GM12878 (cell line): Measurements from ENCODE around the gene DGKB. TPM values are rescaled to one million over a fixed set of nuclear protein-coding genes. Genes with fewer than 3 reads are reported as not detected.

Source experiments
- ATAC-seq: fragments of 200-7000 bp; cut with Tn5 transposase; 3 replicates; pipeline ENCODE4 v1.9.1; 2020; ENCODE audit warnings: mild to moderate bottlenecking, moderate library complexity
- BruUV-seq: library from RNA; stranded (reverse); fragments of 400-500 nt; replicated peaks from 2 replicates; lab custom pipeline; 2021; lab: Mats Ljungman, UMichigan
- CTCF ChIA-PET: fragments of 300-600 bp; sonication (Branson Sonifier 250); formaldehyde crosslinking; extraction: SDS; loops from one replicate; lab custom pipeline; 2021; ENCODE audit warnings: inconsistent platforms; lab: Yijun Ruan, JAX
- POLR2A ChIA-PET: fragments of 350-600 bp; formaldehyde crosslinking; extraction: SDS; loops from one replicate; lab custom pipeline; 2021; ENCODE audit warnings: inconsistent platforms; lab: Charles Lee
- RAD21 ChIA-PET: fragments of 300-600 bp; sonication (Branson Sonifier 250); formaldehyde crosslinking; loops from one replicate; lab custom pipeline; 2023; ENCODE audit warnings: antibody characterized with exemption; ENCODE audit not compliant: unreplicated experiment; lab: Charles Lee
- SMC1A ChIA-PET: fragments of 300-600 bp; sonication (Branson Sonifier 250); formaldehyde crosslinking; loops from one replicate; lab custom pipeline; 2023; ENCODE audit not compliant: unreplicated experiment, uncharacterized antibody; lab: Charles Lee
- DNase-seq: peaks from one replicate; pipeline ENCODE4 v3.0.0-alpha.2; 2011; ENCODE audit warnings: low read depth, low spot score
- FAIRE-seq: peaks from 3 replicates; lab custom pipeline; 2011; peaks lifted over from hg19 to GRCh38; lab: Jason Lieb, UNC
- H2AFZ ChIP-seq: 2 replicates; pipeline ENCODE4 v1.6.0; 2011; ENCODE audit warnings: low read depth, low read length, control low read depth; ENCODE audit not compliant: control insufficient read depth
- H3K27ac ChIP-seq: 2 replicates; pipeline ENCODE4 v1.5.1; 2011; ENCODE audit warnings: control low read depth; ENCODE audit not compliant: control insufficient read depth, insufficient read depth
- H3K27me3 ChIP-seq, 2 experiments: replicated peaks in 1 of 2; 2 replicates each; pipeline versions ENCODE4 v1.6.0 to v1.6.1; 2011; ENCODE audit warnings: low read length in 1 of 2; ENCODE audit not compliant: control insufficient read depth in 2 of 2, insufficient read depth in 2 of 2
- H3K36me3 ChIP-seq, 2 experiments: 2 replicates each; pipeline ENCODE4 v1.5.1; 2011; ENCODE audit warnings: low read length in 1 of 2; ENCODE audit not compliant: control insufficient read depth in 2 of 2, insufficient read depth in 2 of 2
- H3K4me1 ChIP-seq: 2 replicates; pipeline ENCODE4 v1.6.1; 2011; ENCODE audit warnings: mild to moderate bottlenecking, low read length, moderate library complexity, mixed read lengths; ENCODE audit not compliant: control insufficient read depth, insufficient read depth
- H3K4me2 ChIP-seq: 2 replicates; pipeline ENCODE4 v1.6.0; 2011; ENCODE audit warnings: control low read depth; ENCODE audit not compliant: control insufficient read depth, insufficient read depth
- H3K4me3 ChIP-seq: fragments of 200-600 bp; sonication (generic); 2 replicates; pipeline ENCODE4 v1.5.1; 2016
- H3K79me2 ChIP-seq: 2 replicates; pipeline ENCODE4 v1.6.0; 2011; ENCODE audit warnings: low read length; ENCODE audit not compliant: control insufficient read depth, insufficient read depth
- H3K9ac ChIP-seq: 2 replicates; pipeline ENCODE4 v1.8.0; 2011; ENCODE audit warnings: low read length, control low read depth, mixed read lengths; ENCODE audit not compliant: control insufficient read depth, insufficient read depth
- H3K9me3 ChIP-seq: replicated peaks from 3 replicates; pipeline ENCODE4 v1.5.1; 2011; ENCODE audit warnings: mild to moderate bottlenecking, low read length; ENCODE audit not compliant: control insufficient read depth, insufficient read depth
- H4K20me1 ChIP-seq: 2 replicates; pipeline ENCODE4 v1.6.0; 2011; ENCODE audit not compliant: control insufficient read depth, insufficient read depth
- ATF3 ChIP-seq: IDR thresholded peaks from 2 replicates; pipeline ENCODE4 v1.6.1; 2011; ENCODE audit warnings: low read depth, mild to moderate bottlenecking, low read length, moderate library complexity, borderline replicate concordance; ENCODE audit errors: extremely low read depth
- BRCA1 ChIP-seq: IDR thresholded peaks from 2 replicates; pipeline ENCODE4 v1.6.1; 2011; ENCODE audit warnings: low read depth, low read length, improper control_type of control experiment
- IRF5 ChIP-seq: fragments of 450-650 bp; IDR thresholded peaks from 2 replicates; pipeline ENCODE4 v1.6.1; 2017; ENCODE audit warnings: borderline replicate concordance
- POLR2A ChIP-seq: IDR thresholded peaks from 2 replicates; pipeline ENCODE4 v1.6.1; 2011; ENCODE audit warnings: low read depth, mild to moderate bottlenecking, low read length
- POLR2AphosphoS2 ChIP-seq: IDR thresholded peaks from 2 replicates; pipeline ENCODE4 v1.6.1; 2011; ENCODE audit warnings: low read depth, mild to moderate bottlenecking, low read length, improper control_type of control experiment, moderate library complexity
- SIX5 ChIP-seq: IDR thresholded peaks from 2 replicates; pipeline ENCODE4 v1.6.1; 2011; ENCODE audit warnings: mild to moderate bottlenecking, low read depth, low read length, moderate library complexity; ENCODE audit not compliant: severe bottlenecking
- SP1 ChIP-seq: IDR thresholded peaks from one replicate; pipeline ENCODE4 v1.6.1; 2011; ENCODE audit warnings: low read depth, low read length
- YY1 ChIP-seq: IDR thresholded peaks from 2 replicates; pipeline ENCODE4 v1.6.1; 2011; ENCODE audit warnings: low read depth, mild to moderate bottlenecking, low read length
- ZNF274 ChIP-seq: IDR thresholded peaks from one replicate; pipeline ENCODE4 v1.8.0; 2011; ENCODE audit not compliant: insufficient read length, insufficient read depth
- WGBS: methylation state at CpG from one replicate; pipeline ENCODE4 v1.1.6; 2016; ENCODE audit warnings: low lambda C conversion rate; ENCODE audit not compliant: insufficient replicate concordance, insufficient coverage; ENCODE audit errors: missing lambda C conversion rate; 5-methylcytosine and 5-hydroxymethylcytosine counted together
- in situ Hi-C: fragments of 300-500 bp; cut with MboI; formaldehyde crosslinking; loops from 9 replicates; pipeline ENCODE4 v1.14.3; 2018; ENCODE audit warnings: mixed read lengths
- intact Hi-C: fragments of 100-400 bp; cut with micrococcal nuclease; formaldehyde crosslinking; loops from one replicate; pipeline ENCODE4 v1.14.2; 2022; ENCODE audit not compliant: unreplicated experiment
- polyA plus RNA-seq, 11 experiments: library from polyadenylated mRNA; depleted of rRNA in 4 of 11; unstranded in 6 of 11; stranded (reverse) in 5 of 11; fragments of >200 nt; fragmentation: Nextera tagmentation in 4 of 11; fragmentation: Illumina TruSeq in 1 of 11; extraction: Ambion mirVana in 4 of 11; extraction: Trizol in 1 of 11; gene quantifications; 1 replicate in 1 of 11; 2 replicates in 10 of 11; pipeline versions ENCODE4 v1.2.1 to v1.2.3, GENCODE V29; 2011 to 2016; ENCODE audit warnings: inconsistent platforms in 2 of 11, missing spikeins in 2 of 11, low read depth in 1 of 11
- total RNA-seq, 4 experiments: library from RNA; depleted of rRNA in 3 of 4; stranded (reverse); fragments of >200 nt in 3 of 4; fragmentation: Illumina TruSeq in 1 of 4; extraction: Trizol in 1 of 4; gene quantifications; 2 replicates each; pipeline versions ENCODE4 v1.2.1 to v1.2.3, GENCODE V29; 2013 to 2021

The DGKB gene
- total and polyA plus RNA-seq, 10 of the 15 experiments (the other 5 are each of a cell fraction or from before 2014, with no cell fraction given): 0.02 to 0.10 (median 0.04) TPM; not detected in 6

GRCh38 chr7:14124716-14125115, 777.8 kb downstream of the DGKB start (continued):
- TF ChIP-seq IRF5 (no peak), SIX5 (no peak), POLR2AphosphoS2 (no peak)

- DNase-seq (no peak), FAIRE-seq (no peak), ATAC-seq (no peak)
- H3K9ac ChIP-seq: no peak overlapping the region
- no peak overlapping the region for H3K27ac ChIP-seq
- no peak for TF ChIP-seq BRCA1
- TF ChIP-seq ATF3: no peak
- TF ChIP-seq ZNF274: no peak
- no peak for TF ChIP-seq POLR2A
- no peak for TF ChIP-seq YY1
- no peak for TF ChIP-seq SP1
- no peaks in the 10 kb centered on the region for H3K79me2 ChIP-seq
- H3K36me3 ChIP-seq: no peaks in the 10 kb centered on the region
- WGBS: 0% methylated on average over 1 of the region's 1 CpG
- no peak overlapping the region for H3K4me3 ChIP-seq
- in situ Hi-C loops: no loop called here
- POLR2A ChIA-PET: no interaction called here
- SMC1A ChIA-PET: interaction anchor here (0.8 to 1.1 kb wide), 2 partner anchors 12 to 31 kb away, joined by 3 read pairs; no protein-coding TSS in a partner anchor
- CTCF ChIA-PET: no interaction called here
- intact Hi-C loops: no loop called here
- no peaks in the 10 kb centered on the region for H3K27me3 ChIP-seq
- H2AFZ ChIP-seq: no peak overlapping the region
- H3K4me1 ChIP-seq: no peaks in the 10 kb centered on the region
- no peaks in the 10 kb centered on the region for H3K9me3 ChIP-seq
- RAD21 ChIA-PET: no interaction called here
- BruUV-seq: no TSS peak
- no peak overlapping the region for H3K4me2 ChIP-seq
- H4K20me1 ChIP-seq: no peaks in the 10 kb centered on the region
Measured at GRCh38 chr7:14123923-14124322, 778.6 kb downstream of the DGKB start.
